GM18526 (cell line): ENCODE measurements around the gene PPP1R3F.

Experiments
- POLR2A ChIP-seq: IDR thresholded peaks from 3 replicates; pipeline ENCODE4 v1.6.1; 2011; ENCODE audit not compliant: insufficient read length; ENCODE audit errors: extremely low read depth

Gene PPP1R3F

DNA sequence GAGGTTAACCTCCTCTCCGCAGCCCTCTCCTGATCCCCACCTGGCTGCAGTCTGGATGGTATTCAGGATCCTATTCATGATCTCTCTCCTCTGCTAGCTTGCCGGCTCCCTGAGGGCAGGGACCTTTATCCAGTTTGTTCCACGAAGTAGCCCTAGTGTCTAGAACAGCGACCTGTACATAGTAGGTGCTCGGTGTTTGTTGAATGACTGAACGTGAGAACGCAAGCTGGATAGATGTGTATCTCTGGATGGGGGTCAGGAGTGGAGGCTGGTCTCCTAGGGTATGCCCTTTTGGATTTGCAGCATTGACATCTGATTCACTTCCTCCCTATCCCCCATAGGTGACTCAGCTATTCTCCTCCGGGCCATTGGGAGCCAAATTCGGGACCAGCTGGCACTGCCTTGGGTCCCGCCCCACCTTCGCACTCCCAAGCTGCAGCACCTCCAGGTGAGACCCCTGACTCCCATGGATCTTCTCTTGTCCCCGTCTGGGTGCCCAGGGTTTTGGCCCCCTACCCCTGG, 27.0 kb upstream of the PPP1R3F start:
- no peak for TF ChIP-seq POLR2A

DNA sequence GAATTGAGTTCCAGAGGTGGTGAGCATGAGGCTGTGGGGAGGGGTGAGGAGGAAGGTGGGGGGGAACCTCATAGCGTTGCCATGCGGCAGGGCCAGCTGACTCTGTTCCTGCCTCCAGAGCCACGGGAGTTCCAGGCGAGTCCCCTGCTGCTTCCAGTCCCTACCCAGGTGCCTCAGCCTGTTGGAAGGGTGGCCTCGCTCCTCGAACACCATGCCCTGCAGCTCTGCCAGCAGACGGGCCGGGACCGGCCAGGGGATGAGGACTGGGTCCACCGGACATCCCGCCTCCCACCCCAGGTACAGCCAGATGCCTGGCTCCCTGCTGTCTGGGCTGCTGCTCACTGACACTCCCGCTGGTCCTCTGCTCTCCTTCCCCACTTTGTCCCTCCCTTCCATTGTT, 26.4 kb upstream of the PPP1R3F start:
- no peak for TF ChIP-seq POLR2A

DNA sequence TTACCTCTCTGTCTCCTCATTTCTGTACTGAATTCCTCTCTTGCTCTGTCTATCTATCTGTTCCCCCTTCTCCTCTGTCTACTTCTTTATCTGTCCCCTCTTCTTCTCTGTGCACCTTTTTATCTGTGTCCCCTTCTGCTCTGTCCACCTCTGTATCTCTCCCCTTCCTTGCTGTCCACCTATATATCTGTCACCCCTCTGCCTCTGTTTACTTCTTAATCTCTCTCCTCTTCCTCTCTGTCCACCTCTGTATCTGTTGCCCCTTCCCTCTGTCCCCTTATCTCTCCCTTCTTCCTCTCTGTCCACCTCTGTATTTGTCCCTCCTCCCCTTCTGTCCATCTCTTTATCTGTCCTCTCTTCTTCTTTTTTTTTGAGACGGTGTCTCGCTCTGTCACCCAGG, 25.4 kb upstream of the PPP1R3F start:
- no peak for TF ChIP-seq POLR2A

DNA sequence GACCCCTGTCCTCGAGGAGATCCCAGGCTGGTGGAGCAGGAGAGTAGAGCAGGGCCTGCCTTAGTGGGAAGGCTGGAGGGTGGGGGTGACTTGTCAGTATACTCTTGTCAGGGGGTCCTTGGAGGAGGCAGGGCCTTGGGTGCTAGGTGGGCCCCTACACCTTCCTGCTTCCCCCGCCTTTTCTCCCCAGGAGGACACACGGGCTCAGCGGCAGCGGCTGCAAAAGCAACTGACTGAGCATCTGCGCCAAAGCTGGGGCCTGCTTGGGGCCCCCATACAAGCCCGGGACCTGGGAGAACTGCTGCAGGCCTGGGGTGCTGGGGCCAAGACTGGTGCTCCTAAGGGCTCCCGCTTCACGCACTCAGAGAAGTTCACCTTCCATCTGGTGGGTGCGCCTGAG, 23.1 kb upstream of the PPP1R3F start:
- TF ChIP-seq POLR2A, result no peak

DNA sequence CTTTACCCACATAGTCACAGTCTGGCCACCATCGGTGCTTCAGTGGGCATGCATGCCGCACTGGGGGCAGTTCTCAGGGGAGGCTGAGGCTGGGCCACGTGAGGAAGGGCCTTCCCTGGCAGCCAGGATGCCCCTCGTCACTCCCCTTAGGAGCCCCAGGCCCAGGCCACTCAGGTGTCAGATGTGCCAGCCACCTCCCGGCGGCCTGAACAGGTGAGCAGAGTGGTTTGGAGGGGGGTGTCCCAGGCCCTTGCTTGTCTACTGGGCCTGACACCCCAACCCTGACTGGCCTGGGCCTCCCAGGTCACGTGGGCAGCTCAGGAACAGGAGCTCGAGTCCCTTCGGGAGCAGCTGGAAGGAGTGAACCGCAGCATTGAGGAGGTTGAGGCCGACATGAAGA, 22.2 kb upstream of the PPP1R3F start:
- TF ChIP-seq POLR2A, result no peak

DNA sequence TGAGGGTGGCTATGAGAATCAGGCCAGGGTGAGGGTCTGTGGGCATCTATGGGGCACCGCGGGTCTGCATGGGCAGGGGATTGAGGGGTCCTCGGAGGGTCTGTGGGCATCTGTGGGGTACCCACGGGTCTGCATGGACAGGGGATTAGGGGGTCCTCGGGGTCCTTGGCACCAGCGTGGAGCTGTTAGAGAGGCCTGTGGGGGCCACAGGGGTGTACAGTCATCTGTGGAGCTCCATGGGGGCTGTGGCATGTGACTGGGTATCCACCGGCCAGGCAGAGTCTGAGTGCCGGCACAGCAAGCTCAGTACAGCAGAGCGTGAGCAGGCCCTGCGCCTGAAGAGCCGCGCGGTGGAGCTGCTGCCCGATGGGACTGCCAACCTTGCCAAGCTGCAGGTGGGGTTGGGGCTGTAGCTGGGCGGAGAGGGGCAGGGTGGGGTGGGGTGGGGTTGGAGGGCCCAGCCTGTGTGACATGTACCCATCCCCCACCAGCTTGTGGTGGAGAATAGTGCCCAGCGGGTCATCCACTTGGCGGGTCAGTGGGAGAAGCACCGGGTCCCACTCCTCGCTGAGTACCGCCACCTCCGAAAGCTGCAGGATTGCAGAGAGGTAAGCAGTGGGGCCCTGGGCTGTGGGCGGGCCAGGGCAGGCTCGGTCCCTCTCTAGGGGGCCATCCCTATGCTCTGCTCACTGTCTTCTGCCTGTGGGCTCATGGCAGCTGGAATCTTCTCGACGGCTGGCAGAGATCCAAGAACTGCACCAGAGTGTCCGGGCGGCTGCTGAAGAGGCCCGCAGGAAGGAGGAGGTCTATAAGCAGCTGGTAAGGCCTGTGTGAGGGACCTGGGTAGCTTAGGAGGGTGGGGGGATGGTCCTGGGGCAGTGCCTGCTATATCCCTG, 21.4 kb upstream of the PPP1R3F start:
- TF ChIP-seq POLR2A, result no peak

DNA sequence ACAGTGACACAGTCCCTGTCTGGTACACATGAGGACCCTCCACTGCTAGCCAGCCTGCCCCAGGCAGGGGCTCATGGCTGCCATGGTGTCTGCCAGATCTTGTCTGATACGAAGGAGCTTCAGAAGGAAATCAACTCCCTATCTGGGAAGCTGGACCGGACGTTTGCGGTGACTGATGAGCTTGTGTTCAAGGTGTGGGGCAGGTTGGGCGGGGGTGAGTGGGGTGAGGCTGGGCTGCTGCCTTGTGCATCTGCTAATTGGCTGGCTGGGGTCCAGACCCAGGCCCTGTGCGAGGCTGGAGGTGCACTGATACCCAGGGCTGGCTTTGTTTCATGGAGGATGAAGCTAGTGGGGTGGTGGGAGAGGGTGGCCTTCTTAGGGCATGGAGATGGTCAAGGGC, 20.5 kb upstream of the PPP1R3F start:
- TF ChIP-seq POLR2A, result no peak

DNA sequence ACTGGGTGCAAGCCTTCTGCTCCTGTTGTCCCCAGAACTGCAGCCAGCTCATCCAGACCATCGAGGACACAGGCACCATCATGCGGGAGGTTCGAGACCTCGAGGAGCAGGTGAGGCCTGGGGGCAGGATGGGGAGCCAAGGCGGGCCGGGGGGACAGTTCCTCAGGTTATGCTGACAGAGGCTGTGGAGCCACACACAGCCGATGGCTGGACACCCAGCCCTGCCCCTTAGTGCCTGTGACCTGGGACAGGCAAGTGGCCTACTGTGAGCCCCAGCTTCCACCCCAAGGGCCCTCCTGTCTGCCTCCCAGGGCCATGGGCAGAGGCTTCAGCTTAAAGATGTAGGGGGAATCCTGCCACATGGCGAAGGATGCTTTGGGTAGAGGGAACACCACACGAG, 20.0 kb upstream of the PPP1R3F start:
- no peak for TF ChIP-seq POLR2A

DNA sequence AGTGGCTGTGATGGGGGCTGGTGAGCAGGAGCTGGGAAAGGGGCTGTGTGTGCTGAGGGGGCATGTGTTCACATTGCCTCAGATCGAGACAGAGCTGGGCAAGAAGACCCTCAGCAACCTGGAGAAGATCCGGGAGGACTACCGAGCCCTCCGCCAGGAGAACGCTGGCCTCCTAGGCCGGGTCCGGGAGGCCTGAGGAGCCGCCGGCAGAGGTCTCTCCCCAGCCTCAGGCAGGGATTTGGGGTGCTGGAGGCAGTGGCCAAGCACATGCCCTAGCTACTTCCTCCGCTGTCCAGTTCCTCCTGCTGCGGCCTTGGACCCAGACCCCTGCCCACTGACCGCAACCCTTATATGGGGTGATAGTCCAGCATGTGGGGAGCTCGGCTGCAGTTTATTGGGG, 19.5 kb upstream of the PPP1R3F start:
- TF ChIP-seq POLR2A, result no peak

DNA sequence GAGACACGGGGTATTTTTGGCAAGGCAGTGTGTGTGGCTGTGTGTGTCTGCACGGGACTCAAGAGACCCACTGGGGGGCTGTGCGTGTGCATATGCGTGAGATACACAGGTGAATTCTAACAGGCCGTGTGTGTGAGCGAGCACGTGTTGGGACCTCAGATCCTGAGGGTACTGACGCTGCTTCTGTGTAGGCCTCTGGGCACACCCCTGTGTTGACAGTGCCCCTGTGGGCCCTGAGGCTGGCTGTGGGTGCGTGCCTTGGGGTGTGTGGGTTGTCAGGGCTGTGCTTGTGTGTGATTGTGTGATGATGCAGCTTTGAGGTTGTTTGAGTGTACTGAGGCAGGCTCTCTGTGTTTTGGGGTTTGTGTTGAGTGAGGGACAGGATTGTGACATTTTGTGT, 19.0 kb upstream of the PPP1R3F start:
- no peak for TF ChIP-seq POLR2A

DNA sequence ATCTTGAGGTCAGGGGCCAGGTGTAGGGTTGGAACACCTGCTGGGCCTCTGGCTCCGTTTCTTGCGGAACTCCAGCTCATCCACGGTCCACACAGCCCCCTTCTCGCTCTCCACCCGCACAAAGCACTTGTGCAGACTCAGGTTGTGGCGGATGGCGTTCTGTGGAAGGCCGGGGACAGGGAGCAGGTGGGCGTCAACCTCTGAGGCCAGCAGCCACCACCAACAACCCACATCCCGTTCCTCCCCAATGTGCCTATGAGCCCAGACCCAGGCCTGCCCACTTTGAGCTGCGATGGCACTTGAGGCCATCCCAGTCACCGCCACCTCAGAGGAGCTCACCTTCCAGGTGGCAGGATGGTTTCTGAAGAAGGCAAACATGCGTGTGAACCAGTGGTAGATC, 18.3 kb upstream of the PPP1R3F start:
- TF ChIP-seq POLR2A, result no peak

DNA sequence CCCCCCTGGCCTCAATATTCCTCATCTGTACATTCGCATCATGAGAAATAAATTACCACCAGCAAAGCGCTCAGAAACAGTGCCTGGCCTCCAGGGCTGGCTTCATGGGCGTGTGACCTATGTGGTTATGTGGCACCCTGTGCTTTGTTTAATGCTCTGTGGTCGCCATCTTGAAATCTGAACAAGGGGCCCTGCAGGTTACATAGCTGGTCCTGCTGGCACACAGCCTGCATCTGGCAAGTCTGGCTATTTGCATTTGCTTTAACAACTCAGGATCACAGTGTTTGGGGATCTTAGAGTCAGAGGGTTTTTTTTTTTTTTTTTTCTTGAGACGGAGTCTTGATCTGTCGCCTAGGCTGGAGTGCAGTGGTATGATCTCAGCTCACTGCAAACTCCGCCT, 15.0 kb upstream of the PPP1R3F start:
- TF ChIP-seq POLR2A, result no peak

DNA sequence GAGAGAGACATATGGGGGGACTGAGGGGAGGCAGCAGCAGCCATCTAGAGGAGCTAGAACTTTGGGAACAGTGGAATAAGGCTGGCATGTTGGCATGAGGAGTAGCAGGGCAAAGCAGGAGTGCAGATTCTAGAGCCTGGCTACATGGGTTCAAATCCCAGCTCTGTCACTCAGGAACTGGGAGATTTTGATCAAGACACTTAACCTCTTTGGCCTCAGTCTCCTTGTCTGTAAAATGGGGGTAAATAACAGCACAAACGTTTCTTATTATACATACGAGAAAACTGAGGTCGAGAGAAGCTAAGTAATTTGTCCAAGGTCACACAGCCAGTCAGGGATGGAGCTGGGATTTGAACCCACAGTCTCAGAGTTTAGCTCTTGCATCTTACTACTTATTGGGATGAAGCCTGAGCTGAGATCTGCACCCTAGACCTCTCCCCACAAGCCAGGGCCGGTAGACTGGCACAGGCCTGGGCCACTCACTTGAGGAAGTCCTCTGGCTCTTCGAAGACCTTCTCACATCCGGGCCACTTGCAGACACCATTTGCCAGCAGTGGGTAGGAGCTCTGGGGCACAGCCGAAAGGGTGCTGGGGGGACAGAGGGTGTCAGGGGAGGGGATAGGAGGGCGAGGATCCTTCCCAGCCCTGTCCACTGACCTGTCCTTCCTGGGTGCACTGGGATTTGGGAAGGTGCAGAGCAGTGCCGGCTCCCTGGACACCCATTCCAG, 13.2 kb upstream of the PPP1R3F start:
- no peak for TF ChIP-seq POLR2A

DNA sequence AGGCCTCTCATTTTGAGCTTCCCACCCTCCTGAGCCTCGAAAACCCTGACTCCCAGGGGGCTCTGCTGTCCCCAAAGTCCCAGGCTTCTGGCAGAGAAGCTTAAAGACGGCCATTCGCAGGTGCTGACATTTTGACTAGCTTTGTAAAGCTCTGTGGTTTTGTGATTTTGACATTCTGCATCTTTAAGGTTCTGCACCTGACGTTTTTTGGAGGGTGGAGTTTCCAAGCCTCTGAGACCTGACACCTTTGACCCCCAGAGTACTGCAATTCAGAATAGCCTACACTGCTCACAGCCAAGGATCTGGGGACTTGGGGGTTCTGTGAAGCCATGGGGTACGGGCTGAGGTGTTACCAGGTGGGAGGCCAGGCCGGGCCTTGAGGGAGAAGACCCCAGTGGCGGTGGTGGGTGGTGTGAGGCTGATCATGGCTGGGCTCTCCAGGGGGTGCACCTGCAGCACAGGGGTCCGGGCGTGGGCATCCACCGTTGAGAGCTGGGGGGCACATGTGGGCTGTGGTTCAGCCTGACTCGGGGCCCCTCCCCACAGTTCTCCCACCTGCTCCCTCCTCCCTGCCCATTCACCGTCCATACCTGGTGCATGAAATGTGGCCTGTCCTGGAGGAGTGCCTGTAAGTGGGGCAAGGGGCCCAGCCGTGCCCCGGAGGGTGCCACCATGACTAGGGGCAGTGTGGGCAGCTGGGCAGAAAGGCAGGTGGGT, 12.4 kb upstream of the PPP1R3F start:
- no peak for TF ChIP-seq POLR2A

DNA sequence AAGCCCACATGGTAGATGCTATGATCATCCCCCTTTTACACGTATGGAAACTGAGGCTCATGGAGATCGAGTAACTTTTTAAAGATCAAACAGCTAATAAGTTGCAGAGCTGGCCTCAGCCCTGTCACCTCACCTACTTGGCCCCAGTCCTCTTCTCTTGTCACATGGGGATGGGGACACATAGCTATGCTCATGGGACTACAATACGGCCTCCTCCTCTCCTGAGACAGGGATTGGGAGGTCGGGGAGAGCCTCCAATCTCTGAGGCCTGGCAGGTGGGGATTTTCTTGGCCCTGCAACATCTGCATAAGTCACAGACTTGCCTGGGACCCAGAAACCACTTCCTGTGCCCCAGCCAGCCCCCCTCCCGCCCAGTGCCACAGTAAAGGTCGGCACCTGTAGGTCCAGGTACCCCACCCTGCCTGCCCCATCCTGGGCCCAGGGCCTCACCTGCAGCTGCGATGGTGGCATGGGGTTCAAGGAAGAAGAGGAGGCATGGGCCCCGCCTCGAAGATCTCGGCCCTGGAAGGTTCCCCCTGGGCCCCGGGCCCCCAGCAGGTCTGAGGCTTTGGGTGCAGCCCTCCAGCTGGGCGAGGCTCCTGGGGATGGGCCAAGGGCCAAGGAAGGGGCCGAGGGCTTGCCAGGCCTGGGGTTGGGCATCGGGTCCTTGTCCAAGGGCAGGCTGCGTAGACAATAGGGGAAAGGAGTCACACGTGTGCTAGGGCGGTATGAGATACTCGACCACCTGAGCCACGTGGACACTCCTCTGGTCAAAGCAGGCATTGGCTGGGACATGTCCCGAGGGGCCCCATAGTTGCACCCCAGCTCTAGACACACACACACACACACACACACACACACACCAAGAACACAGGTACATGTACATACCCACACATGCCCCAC, 11.5 kb upstream of the PPP1R3F start:
- no peak for TF ChIP-seq POLR2A
